ENCODE measurements around the gene VAT1L. TPM values are rescaled to one million over a fixed set of nuclear protein-coding genes. Genes with fewer than 3 reads are reported as not detected.

The VAT1L gene
- total RNA-seq, 1 donor from 2014 or later: 17.9 TPM

DNA sequence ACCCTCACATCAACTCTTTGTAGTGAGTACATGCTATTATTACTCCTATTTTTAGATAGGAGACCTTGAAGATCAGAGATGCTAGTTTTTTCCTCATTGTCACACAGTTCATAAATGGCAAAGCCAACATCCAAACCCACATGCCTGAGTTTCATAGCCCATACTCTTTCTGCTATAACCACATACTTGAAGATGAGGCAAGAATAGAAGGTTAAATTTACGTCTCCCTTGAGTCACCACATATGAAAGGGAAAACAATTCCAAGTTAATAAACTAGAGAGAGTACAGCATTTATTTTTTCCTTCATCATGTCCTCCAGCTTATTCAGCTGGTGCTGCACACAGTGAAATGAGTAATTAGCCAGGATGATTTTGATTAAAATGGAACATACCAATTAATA lies 42.4 kb upstream of the VAT1L start:
- Mint-ChIP-seq H3K27me3 (ENCODE audit: unreplicated experiment) (peaks cover 2% of the 10 kb centered on the region), H3K4me3 (ENCODE audit: unreplicated experiment) (no peak overlapping the region), H3K4me1 (ENCODE audit: low read depth, unreplicated experiment) (peaks cover 7% of the 10 kb centered on the region), H3K27ac (ENCODE audit: unreplicated experiment) (no peak overlapping the region), H3K9me3 (ENCODE audit: unreplicated experiment) (peaks cover 5% of the 10 kb centered on the region), H3K36me3 (ENCODE audit: unreplicated experiment) (no peaks in the 10 kb centered on the region)
- TF ChIP-seq, protein P1, sequence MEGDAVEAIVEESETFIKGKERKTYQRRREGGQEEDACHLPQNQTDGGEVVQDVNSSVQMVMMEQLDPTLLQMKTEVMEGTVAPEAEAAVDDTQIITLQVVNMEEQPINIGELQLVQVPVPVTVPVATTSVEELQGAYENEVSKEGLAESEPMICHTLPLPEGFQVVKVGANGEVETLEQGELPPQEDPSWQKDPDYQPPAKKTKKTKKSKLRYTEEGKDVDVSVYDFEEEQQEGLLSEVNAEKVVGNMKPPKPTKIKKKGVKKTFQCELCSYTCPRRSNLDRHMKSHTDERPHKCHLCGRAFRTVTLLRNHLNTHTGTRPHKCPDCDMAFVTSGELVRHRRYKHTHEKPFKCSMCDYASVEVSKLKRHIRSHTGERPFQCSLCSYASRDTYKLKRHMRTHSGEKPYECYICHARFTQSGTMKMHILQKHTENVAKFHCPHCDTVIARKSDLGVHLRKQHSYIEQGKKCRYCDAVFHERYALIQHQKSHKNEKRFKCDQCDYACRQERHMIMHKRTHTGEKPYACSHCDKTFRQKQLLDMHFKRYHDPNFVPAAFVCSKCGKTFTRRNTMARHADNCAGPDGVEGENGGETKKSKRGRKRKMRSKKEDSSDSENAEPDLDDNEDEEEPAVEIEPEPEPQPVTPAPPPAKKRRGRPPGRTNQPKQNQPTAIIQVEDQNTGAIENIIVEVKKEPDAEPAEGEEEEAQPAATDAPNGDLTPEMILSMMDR (IDR thresholded peaks at IDR 0.05; ENCODE audit: partially characterized antibody, unreplicated experiment): no peak
- no peak for DNase-seq

GRCh38 chr16:77748421-77749005 lies 39.9 kb upstream of the VAT1L start:
- Mint-ChIP-seq H3K27me3 (ENCODE audit: unreplicated experiment) (peaks cover 2% of the 10 kb centered on the region), H3K4me3 (ENCODE audit: unreplicated experiment) (peak overlapping the region; percentile 14), H3K36me3 (ENCODE audit: unreplicated experiment) (no peaks in the 10 kb centered on the region), H3K27ac (ENCODE audit: unreplicated experiment) (peak overlapping the region; percentile 81), H3K4me1 (ENCODE audit: low read depth, unreplicated experiment) (peaks cover 7% of the 10 kb centered on the region), H3K9me3 (ENCODE audit: unreplicated experiment) (peaks cover 5% of the 10 kb centered on the region)
- DNase-seq: no peak
- TF ChIP-seq, protein P1 (IDR thresholded peaks at IDR 0.05; ENCODE audit: partially characterized antibody, unreplicated experiment): no peak

DNA sequence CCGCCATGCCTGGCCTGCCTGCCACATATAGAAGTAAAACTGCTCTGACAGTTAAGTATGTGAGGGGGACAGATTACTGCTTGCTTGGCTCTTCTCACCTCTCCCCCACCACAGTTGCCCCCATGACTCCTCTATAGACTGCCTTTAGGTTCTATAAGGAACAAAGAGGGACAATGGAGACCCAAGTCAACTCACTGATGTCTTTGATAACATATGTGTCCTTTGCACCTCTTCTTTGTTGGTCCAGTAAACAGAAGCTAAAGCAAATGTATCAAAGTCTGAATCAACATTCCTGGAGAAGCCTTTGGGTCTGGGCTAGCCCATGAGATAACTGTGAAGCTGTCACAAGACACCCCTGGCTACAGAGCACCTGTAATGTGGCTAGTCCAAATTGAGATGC lies 38.9 kb upstream of the VAT1L start:
- Mint-ChIP-seq H3K4me3 (ENCODE audit: unreplicated experiment) (peak overlapping the region; percentile 10), H3K9me3 (ENCODE audit: unreplicated experiment) (peaks cover 5% of the 10 kb centered on the region), H3K4me1 (ENCODE audit: low read depth, unreplicated experiment) (peaks cover 7% of the 10 kb centered on the region), H3K27me3 (ENCODE audit: unreplicated experiment) (peaks cover 2% of the 10 kb centered on the region), H3K36me3 (ENCODE audit: unreplicated experiment) (no peaks in the 10 kb centered on the region), H3K27ac (ENCODE audit: unreplicated experiment) (no peak overlapping the region)
- DNase-seq: no peak
- TF ChIP-seq, protein P1 (IDR thresholded peaks at IDR 0.05; ENCODE audit: partially characterized antibody, unreplicated experiment): no peak

DNA sequence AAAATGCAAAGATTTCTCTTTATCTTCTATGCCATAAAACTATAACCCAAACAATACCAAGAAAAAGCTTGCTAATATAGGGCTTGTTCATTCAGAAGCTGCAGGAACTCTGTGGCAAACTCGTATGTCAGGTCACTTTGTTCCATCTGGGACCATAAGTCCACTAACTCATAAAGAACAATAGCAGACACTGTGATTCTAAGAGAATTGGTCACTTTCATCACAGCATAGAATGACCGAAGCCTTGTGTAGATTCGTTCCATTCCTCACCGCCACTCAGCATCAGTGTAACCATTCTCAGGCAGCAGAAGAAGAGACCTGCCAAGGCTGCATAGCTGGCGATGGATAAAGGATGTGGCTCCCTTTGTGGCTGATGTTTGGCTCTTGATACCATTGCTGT lies 30.3 kb upstream of the VAT1L start:
- DNase-seq: no peak
- TF ChIP-seq, protein P1 (IDR thresholded peaks at IDR 0.05; ENCODE audit: partially characterized antibody, unreplicated experiment): no peak
- H3K36me3 Mint-ChIP-seq (ENCODE audit: unreplicated experiment): no peaks in the 10 kb centered on the region
- no peak overlapping the region for H3K4me3 Mint-ChIP-seq (ENCODE audit: unreplicated experiment)
- peaks cover 1% of the 10 kb centered on the region for H3K4me1 Mint-ChIP-seq (ENCODE audit: low read depth, unreplicated experiment)
- no peaks in the 10 kb centered on the region for H3K9me3 Mint-ChIP-seq (ENCODE audit: unreplicated experiment)
- no peak overlapping the region for H3K27ac Mint-ChIP-seq (ENCODE audit: unreplicated experiment)
- H3K27me3 Mint-ChIP-seq (ENCODE audit: unreplicated experiment): peaks cover 4% of the 10 kb centered on the region

- TF ChIP-seq, protein P1 (IDR thresholded peaks at IDR 0.05; ENCODE audit: partially characterized antibody, unreplicated experiment): no peak
Observed at GRCh38 chr16:77758508-77758907, 29.9 kb upstream of the VAT1L start.

More at GRCh38 chr16:77758508-77758907, 29.9 kb upstream of the VAT1L start:
- H3K4me3 Mint-ChIP-seq (ENCODE audit: unreplicated experiment): no peak overlapping the region
- H3K27me3 Mint-ChIP-seq (ENCODE audit: unreplicated experiment): peaks cover 4% of the 10 kb centered on the region
- no peaks in the 10 kb centered on the region for H3K36me3 Mint-ChIP-seq (ENCODE audit: unreplicated experiment)
- H3K9me3 Mint-ChIP-seq (ENCODE audit: unreplicated experiment): no peaks in the 10 kb centered on the region
- no peak overlapping the region for H3K27ac Mint-ChIP-seq (ENCODE audit: unreplicated experiment)
- DNase-seq: no peak
- H3K4me1 Mint-ChIP-seq (ENCODE audit: low read depth, unreplicated experiment): peaks cover 1% of the 10 kb centered on the region

Data from glutamatergic neuron (in vitro differentiated cells).